GM18907 (cell line): ENCODE results near the gene SPTBN1.
"Not testable (repeated sequence)": the region's sequence is repeated elsewhere in the genome, so short reads cannot be mapped to it uniquely, and the experiment has no call there.

Experiments used
- ATAC-seq: cut with Tn5 transposase; IDR thresholded peaks from one replicate; pipeline ENCODE4 v1.9.1; 2021; ENCODE audit warnings: mild to moderate bottlenecking, moderate library complexity; ENCODE audit not compliant: unreplicated experiment

SPTBN1 gene

DNA sequence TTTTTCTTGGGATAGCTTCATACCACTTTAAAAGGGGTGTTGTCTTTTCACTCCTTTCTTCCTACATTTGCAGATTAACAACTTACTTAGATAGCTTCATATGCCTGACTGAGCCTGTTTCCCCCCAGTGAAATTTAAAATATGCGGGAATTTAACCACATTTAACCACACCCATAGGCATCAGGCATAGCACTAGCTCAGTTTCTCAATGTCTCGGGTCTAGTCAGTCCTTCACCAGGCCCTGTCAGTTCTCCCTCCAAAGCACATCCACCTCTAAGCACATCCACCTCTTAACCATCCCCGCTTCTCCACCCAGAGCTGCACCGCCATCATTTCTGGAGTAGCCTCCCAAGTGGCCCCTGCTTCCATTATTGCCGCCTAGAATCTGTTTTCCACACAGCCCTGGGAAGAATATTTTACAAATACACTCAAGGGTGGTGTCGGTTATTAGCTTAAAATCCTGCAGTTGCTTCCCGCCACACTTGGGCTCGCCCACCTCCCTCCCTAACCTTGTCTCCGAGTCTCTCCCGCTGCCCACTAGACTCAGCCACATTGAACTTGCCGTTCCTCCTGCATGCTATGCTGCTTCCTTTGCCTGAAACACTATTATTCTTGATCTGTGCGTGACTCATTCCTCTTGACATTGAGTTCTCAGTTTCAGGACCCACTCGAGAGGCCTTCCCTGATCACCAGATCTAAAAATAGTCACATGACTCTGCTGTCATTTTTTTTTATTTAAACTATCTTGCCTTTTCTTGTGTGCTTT is 68.3 kb downstream of the SPTBN1 start:
- peak; percentile 66 for ATAC-seq

- no peak for ATAC-seq
Measured at GRCh38 chr2:54525321-54525720, 69.2 kb downstream of the SPTBN1 start.

DNA sequence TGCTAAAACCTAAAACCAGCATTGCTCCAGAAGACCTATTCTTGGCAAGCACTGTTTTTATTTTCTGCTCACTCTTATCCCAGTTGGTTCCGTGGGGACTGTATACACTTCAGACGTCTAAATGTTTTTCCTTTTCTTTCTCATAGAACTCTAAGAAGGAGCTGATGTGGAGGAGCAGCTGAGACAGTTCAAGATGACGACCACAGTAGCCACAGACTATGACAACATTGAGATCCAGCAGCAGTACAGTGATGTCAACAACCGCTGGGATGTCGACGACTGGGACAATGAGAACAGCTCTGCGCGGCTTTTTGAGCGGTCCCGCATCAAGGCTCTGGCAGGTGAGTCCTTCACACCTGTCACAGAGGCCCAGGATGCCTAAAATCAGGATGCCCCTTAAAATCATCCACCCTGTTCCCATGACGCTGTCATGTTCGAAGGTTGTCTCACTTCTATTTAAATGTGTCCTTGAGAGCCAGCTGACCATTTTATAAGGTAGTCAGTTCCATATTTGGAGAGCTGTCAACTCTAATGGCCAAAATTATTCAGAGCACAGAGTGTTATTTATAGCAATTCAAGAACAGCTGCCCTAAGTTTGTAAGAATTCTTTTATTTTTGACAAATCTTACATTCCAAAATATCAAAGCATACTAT is 70.2 kb downstream of the SPTBN1 start:
- ATAC-seq: no peak

GRCh38 chr2:54528311-54528955 is 72.3 kb downstream of the SPTBN1 start:
- ATAC-seq: no peak

GRCh38 chr2:54529518-54529917 is 73.4 kb downstream of the SPTBN1 start:
- ATAC-seq: not testable (repeated sequence)

DNA sequence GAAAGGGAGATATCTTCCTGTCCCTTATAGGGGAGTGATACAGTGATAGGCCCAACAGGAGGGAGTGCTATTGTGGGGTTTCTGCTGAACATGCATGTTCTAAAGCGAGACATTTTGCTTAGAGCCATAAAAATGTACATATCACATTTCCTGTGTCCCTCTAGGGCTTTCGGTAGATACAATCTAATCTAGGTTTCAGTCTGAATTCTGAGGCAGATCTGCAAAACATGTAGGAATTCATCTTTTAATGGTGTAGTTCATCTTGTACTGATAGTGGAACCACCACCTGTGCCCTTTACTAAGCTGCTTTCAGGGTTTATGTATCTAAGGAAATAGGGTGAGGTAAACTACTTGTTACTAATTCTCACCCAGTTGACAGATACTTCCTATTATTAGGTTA is 73.8 kb downstream of the SPTBN1 start:
- peak; percentile 35 for ATAC-seq

- ATAC-seq: no peak
Measured at GRCh38 chr2:54531558-54531957, 75.4 kb downstream of the SPTBN1 start.

GRCh38 chr2:54534221-54534620 is 78.1 kb downstream of the SPTBN1 start:
- ATAC-seq: no peak

DNA sequence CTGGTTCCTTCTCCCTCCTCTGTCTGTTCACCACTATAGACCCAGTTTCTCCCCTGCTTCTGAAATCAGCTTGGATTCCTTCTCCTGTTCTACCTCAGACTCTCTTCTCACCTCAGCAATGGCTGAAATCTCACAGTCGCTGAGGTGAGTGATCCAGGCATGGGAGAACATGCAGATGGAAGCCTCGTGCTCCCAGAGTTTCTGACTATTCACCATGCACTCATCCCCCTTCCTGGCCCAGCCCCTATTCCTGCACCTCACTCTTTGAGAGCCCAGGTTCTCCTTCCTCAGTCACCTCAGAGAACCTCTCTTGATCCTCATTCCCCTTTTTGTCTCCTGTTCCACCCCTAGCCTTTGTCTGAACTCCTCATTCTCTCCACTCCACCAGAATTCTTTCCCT is 78.5 kb downstream of the SPTBN1 start:
- no peak for ATAC-seq

DNA sequence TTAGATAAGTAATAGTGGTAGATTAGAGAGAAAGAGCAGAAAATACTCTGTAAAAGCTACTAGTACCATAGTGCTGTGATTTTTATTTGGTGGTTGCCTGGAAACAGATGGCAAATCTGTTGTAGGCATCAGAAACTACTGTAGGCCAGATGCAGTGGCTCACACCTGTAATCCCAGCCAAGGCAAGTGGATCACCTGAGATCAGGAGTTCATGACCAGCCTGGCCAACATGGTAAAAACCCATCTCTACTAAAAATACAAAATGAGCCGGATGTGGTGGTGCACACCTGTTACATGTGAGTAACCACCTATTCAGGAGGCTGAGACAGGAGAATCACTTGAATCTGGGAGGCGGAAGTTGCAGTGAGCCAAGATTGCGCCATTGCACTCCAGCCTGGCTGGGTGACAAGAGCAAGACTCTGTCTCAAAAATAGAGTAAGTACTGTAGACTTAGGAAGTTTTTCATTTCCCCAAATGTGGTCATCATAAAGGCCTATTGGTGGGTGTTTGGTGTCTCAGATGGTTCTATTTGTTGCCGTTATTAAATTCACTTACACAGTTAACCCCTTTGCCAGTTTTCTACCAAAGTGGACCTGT is 79.6 kb downstream of the SPTBN1 start:
- ATAC-seq: no peak

DNA sequence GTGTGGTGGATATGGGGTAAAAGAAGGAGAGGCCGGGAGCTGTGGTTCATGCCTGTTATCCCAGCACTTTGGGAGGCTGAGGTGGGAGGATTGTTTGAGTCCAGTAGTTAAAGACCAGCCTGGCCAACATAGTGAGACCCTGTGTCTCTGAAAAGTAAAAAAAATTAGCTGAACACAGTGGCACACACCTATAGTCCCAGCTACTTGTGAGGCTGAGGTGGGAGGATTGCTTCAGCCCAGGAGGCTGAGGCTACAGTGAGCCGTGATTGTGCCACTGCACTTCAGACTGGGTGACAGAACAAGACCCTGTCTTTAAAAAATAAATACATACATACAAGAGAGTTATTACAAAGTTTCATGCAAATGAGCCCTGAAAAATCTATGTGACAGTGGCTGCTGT is 80.6 kb downstream of the SPTBN1 start:
- no peak for ATAC-seq

DNA sequence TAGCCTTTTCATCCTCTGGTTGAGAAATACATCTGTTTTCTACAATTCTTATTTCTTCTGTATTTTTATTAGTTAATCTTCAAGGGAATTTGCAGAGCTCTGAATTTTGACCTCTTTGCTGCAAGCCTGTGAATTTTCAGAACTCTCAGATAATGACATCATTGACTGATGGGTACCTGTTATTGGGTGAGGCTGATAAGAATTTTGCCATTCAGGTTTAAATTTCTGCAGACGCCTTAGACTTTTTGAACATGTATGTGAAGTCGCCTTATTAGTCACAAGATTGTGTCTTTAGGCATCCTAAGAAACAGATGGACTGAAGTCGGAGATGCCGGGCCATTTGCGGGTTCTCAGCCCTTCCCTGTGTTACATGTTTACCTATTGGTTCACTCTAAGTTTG is 82.4 kb downstream of the SPTBN1 start:
- no peak for ATAC-seq

GRCh38 chr2:54539683-54540082 is 83.6 kb downstream of the SPTBN1 start:
- no peak for ATAC-seq

DNA sequence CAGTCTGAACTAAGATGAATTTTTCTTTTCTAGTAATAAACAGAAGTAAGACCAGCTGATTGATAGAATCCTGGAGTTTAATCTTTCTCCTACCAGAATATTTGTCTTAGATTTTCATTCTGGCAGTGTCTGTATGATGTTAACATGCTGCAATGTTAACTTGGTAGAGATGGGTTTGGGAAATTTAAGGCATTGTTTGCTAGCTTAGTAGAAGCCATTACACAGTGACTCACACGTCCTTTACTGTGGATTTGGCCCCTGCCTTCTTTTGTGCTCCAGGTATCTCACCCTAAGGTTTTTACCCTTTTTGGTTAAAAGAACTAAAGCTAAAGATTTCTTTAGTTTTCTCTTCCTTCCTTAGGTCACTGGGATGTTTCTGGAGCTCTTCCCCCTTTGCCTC is 84.1 kb downstream of the SPTBN1 start:
- no peak for ATAC-seq

- no peak for ATAC-seq
Measured at GRCh38 chr2:54541995-54542394, 85.9 kb downstream of the SPTBN1 start.

DNA sequence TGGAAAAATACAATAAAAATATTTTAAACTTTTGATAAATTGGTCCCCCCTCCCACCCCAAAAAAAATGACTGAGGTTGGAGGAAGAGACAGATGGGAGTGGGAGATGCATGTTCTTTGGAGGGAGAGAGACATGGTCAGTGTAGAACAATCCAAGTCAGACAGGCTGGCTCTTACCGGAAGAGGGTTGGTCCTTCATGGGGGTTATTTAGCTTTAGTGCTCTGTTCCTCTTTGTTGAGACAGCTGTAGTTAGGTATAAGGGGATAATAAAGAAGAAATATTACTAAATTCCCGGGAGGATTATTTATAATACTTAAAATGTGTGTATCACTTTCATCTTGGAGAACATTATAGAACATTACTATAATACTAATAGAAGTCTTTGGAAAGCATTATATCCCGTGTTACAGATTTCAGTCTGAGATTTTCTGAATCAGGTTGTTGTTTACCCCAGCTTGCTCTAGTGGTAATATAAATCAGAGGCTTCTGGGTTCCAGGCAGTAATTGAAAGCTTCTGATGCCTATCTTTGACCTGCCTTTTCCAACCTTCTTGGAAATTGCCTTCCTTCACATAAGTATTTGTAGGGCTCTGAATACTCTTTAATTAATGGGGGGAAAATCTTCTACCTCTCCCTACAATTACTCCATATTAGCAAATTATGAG is 87.7 kb downstream of the SPTBN1 start:
- no peak for ATAC-seq

DNA sequence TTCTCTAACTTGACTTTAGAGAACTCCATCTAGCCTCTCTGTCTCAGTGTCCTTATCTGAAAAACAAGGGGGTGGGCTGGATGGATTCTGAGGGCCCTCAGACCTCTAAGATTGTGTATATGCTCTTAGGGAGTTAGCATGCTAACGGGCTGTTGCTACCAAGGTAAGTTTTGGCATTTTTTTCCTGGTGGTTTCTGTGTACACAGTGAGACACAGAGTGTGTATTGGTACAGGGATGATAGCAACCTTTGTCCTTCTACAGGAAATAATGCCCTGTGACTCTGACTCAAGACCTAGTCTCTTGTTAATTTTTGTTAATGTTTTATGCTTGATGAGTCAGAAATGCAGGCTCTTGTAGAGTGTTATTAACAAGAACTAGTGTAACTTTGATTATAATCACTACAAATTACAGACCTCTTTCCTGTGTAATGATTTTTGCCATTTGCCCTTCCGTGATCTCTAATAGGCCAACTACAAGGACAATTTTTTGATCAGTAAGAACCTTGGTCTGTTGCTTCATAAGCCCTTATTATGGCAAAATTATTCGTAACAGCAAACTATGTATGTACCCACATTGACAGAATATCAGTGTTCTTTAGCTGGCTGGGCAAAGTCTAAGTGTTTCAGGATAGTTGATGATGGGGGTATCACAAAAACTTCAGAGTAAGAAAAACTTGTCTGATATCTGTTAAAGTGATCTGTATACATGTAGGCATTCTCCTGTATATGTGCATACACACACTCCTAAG is 89.7 kb downstream of the SPTBN1 start:
- peak; percentile 74 for ATAC-seq

- ATAC-seq: peak; percentile 10
Measured at GRCh38 chr2:54546518-54546917, 90.4 kb downstream of the SPTBN1 start.

DNA sequence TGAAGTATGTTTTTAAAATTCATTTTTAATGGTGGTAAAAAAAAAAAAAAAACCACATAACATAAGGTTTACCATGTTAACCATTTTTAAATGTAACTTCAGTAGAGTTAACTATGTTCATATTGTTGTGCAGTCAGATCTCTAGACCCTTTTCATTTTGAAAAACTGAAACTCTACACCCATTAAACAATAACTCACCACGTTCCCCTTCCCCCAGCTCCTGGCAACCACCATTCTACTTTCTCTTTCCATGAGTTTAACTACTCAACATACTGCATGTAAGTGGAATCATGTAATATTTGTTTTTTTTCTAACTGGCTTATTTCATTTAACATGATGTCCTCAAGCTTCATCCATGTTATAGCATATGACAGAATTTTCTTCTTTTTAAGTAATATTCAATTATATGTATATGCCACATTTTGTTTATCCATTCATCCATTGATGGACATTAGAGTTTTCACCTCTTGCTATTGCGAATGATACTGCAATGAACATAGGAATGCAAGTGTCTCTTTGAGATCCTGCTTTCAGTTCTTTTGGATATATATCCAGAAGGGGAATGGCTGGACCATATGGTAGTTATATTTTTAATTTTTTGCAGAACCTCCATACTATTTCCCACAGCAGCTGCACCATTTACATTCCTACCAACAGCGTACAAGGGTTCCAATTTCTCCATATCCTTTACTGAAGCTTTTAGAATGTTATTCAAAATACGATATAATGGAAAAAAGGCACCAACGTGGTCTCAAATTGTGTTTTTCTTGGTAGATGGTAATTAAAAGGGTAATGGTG is 91.0 kb downstream of the SPTBN1 start:
- ATAC-seq: peak; percentile 70

GRCh38 chr2:54549430-54549829 is 93.3 kb downstream of the SPTBN1 start:
- no peak for ATAC-seq
